Lung (tissue), 12 donors: ENCODE results near the gene CAPN9. TPM values are rescaled to one million over a fixed set of nuclear protein-coding genes. Genes with fewer than 3 reads are reported as not detected.
"Not testable (repeated sequence)": the region's sequence is repeated elsewhere in the genome, so short reads cannot be mapped to it uniquely, and the experiment has no call there.

Experiments used
- ATAC-seq: fragments of 200-7000 bp; cut with Tn5 transposase; one replicate; pipeline ENCODE4 v1.9.1; 2020; ENCODE audit warnings: moderate number of reproducible peaks; ENCODE audit not compliant: insufficient read depth, low FRiP score
- DNase-seq, 3 donors: peaks; one replicate each; pipeline ENCODE4 v3.0.0-alpha.2; 2013 to 2017
- H3K27ac ChIP-seq, 2 donors: one replicate each; pipeline ENCODE4 v1.5.1; 2013; ENCODE audit warnings: mild to moderate bottlenecking in 2 of 2, moderate library complexity in 2 of 2, control low read depth in 1 of 2, inconsistent platforms in 1 of 2, low read depth in 1 of 2, low read length in 1 of 2
- H3K27me3 ChIP-seq, 3 donors: one replicate each; pipeline ENCODE4 v1.5.1; 2013; ENCODE audit warnings: low read length in 2 of 3; ENCODE audit not compliant: control insufficient read depth in 3 of 3, insufficient read depth in 3 of 3
- H3K36me3 ChIP-seq, 4 donors: one replicate each; pipeline ENCODE4 v1.5.1; 2013; ENCODE audit warnings: low read length in 4 of 4, mild to moderate bottlenecking in 1 of 4, moderate library complexity in 1 of 4; ENCODE audit not compliant: control insufficient read depth in 4 of 4, insufficient read depth in 4 of 4
- H3K4me1 ChIP-seq, 5 donors: one replicate each; pipeline ENCODE4 v1.5.1; 2013; ENCODE audit warnings: low read length in 5 of 5, mild to moderate bottlenecking in 2 of 5, moderate library complexity in 1 of 5; ENCODE audit not compliant: control insufficient read depth in 5 of 5, insufficient read depth in 5 of 5
- H3K4me3 ChIP-seq: one replicate; pipeline ENCODE4 v1.5.1; 2013; ENCODE audit warnings: mild to moderate bottlenecking, control low read depth, moderate library complexity
- H3K9ac ChIP-seq, 2 donors: one replicate each; pipeline ENCODE4 v1.5.1; 2013; ENCODE audit warnings: low read length in 2 of 2, control low read depth in 1 of 2; ENCODE audit not compliant: insufficient read depth in 1 of 2
- H3K9me3 ChIP-seq, 4 donors: one replicate each; pipeline ENCODE4 v1.5.1; 2013; ENCODE audit warnings: low read length in 3 of 4, mild to moderate bottlenecking in 1 of 4, moderate library complexity in 1 of 4; ENCODE audit not compliant: control insufficient read depth in 4 of 4, insufficient read depth in 3 of 4
- WGBS, 2 donors: extraction: QIAGEN DNeasy Blood & Tissue Kit; methylation state at CpG; one replicate each; pipeline ENCODE4 v1.1.7; 2013; 5-methylcytosine and 5-hydroxymethylcytosine counted together
- polyA plus RNA-seq, 2 donors: library from polyadenylated mRNA; stranded (reverse); fragments of 200-250 nt; gene quantifications; one replicate each; pipeline ENCODE4 v1.2.1, GENCODE V29; 2013
- total RNA-seq, 2 donors: library from RNA; depleted of rRNA in 1 of 2; stranded (reverse); fragments of >200 nt in 1 of 2; gene quantifications; one replicate each; pipeline ENCODE4 v1.2.1, GENCODE V29; 2014 to 2021
- TF ChIP-seq, protein P1 (sequence below): IDR thresholded peaks from 2 replicates; pipeline ENCODE4 v1.5.1; 2012; ENCODE audit warnings: mild to moderate bottlenecking; ENCODE audit errors: control extremely low read depth, extremely low read depth
- donor health status: control.
- donor health status: control.
- donor health status: Bipolar disorder and iron deficiency.
- donor health status: healthy.
- donor health status: DM: yes; HTN: yes; CAD: no.

The CAPN9 gene
- total and polyA plus RNA-seq, 4 donors, result 2.2 to 13.2 (median 7.6) TPM

DNA sequence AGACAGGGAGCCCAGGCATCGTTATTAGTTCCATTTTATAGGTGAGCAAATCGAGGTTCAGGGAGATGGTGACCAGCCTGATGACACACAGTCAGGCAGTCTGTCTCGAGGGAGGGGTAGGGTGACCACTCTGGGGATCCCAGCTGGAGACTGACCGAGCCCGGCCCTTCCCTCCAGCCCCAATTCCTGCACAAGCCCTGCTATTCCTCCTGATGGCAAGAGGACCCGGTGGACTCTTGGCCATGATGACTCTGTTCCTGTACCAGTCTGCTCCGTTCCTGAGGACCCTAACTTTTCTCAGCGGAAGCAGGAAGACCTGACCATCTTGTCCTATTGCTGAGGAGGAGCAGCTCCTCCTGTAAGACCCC is 33.7 kb upstream of the CAPN9 start:
- WGBS, 2 donors, result 82 to 88% methylated on average over 8 of the region's 8 CpGs
- DNase-seq, result no peak
- no peak overlapping the region for H3K9ac ChIP-seq
- H3K27ac ChIP-seq, result peak overlapping the region in 1 of 2 donors; percentile 72
- H3K4me1 ChIP-seq, result peaks cover 0 to 12% (median 3%) of the 10 kb centered on the region in 5 donors
- H3K9me3 ChIP-seq, result no peaks in the 10 kb centered on the region
- no peak for ATAC-seq
- TF ChIP-seq, protein P1, sequence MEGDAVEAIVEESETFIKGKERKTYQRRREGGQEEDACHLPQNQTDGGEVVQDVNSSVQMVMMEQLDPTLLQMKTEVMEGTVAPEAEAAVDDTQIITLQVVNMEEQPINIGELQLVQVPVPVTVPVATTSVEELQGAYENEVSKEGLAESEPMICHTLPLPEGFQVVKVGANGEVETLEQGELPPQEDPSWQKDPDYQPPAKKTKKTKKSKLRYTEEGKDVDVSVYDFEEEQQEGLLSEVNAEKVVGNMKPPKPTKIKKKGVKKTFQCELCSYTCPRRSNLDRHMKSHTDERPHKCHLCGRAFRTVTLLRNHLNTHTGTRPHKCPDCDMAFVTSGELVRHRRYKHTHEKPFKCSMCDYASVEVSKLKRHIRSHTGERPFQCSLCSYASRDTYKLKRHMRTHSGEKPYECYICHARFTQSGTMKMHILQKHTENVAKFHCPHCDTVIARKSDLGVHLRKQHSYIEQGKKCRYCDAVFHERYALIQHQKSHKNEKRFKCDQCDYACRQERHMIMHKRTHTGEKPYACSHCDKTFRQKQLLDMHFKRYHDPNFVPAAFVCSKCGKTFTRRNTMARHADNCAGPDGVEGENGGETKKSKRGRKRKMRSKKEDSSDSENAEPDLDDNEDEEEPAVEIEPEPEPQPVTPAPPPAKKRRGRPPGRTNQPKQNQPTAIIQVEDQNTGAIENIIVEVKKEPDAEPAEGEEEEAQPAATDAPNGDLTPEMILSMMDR, result no peak
- no peak overlapping the region for H3K4me3 ChIP-seq
- H3K27me3 ChIP-seq, result no peaks in the 10 kb centered on the region
- H3K36me3 ChIP-seq, result no peaks in the 10 kb centered on the region

DNA sequence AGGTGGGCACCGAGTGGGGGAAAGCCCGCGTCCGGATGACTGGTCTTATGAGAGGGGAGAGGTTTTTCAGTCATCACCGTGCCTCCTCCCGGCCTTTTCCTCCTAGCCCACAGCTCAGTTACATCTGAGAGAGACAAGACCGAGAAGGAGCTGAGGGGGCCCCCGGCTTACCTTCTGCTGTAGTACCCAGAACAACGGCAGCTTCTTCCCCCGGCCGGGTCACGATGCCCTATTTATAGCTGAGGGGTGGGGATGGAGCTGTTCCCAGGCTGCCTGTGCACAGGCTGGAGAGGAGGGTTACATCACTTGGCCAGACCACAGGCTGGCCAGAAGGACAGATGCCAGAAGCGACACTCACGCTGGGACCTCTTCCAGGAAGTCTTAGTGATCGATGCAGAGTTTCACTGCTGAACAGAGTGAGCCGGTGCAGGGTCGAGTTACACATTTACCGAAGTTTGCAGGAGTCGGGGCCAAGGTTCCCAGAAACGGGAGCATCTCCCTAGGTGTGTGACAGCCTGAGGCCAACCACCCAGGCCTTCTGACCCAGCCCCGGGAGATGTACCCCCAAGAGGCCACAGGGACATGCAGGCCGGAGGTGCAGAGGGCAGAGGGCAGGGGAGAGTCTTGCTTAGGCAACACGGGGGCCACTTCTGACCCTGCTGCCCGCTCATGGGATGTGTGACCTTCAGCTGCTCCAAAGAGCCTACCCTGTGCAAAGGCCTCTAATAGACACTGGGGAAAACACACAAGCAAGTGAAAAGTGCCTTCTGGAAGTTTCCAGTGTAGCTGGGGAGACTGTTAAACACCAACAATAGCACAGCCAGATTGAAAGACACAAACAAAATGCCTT is 33.0 kb upstream of the CAPN9 start, which contains the start of gene AGT:
AGT (minus strand) TSS at position 208 of the 850 bp plus-strand sequence. CDS start 3,299 bp downstream, outside the sequence.
- WGBS, 2 donors, result 32 to 47% methylated on average over 24 of the region's 24 CpGs
- H3K4me1 ChIP-seq, result peaks cover 0 to 12% (median 3%) of the 10 kb centered on the region in 5 donors
- H3K27ac ChIP-seq, result peak within 1 kb of the TSS in 1 of 2 donors; percentile 72
- H3K27me3 ChIP-seq, result no peaks in the 10 kb centered on the region
- no peak within 1 kb of the TSS for H3K4me3 ChIP-seq
- H3K9ac ChIP-seq, result no peak within 1 kb of the TSS
- no peaks in the 10 kb centered on the region for H3K36me3 ChIP-seq
- DNase-seq, result peak; percentile 87 to 93 (median 89)
- no peaks in the 10 kb centered on the region for H3K9me3 ChIP-seq
- peak; percentile 42 for ATAC-seq
- TF ChIP-seq, protein P1, result no peak

DNA sequence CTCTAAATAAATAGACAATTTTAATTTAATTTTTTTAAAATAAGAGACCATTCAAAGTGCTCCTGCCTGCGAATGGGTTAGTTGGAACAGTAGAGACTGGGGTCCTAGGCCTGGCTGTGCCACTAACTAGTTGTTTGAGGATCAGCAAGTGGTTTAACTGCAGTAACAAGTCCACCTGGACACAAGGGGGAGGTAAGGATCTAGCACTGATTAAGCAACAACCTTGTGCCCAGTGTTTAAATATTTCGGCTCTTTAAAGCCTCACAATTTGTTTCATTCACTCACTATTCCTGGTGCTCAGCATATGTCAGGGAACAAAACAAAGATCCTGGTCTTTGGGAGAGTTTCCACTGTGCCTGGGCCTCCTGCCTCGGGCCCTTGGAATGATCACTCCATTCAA is 31.7 kb upstream of the CAPN9 start:
- TF ChIP-seq, protein P1, result no peak
- 85 to 87% methylated on average over 3 of the region's 3 CpGs for WGBS, 2 donors

DNA sequence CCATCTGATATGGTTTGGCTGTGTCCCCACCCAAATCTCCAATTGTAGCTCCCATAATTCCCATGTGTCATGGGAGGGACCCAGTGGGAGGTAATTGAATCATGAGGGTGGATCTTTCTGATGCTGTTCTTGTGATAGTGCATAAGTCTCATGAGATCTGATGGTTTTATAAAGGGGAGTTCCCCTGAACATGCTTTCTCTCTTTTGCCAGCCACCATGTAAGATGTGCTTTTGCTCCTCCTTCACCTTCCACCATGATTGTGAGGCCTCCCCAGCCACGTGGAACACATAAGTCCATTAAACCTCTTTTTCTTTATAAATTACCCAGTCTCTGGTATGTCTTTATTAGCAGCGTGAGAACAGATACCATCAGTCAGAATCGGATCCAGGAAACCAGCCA is 30.7 kb upstream of the CAPN9 start:
- DNase-seq, H3K9me3 ChIP-seq, H3K36me3 ChIP-seq, H3K27me3 ChIP-seq, H3K27ac ChIP-seq, H3K4me3 ChIP-seq, ATAC-seq, H3K9ac ChIP-seq: not testable (repeated sequence)
- H3K4me1 ChIP-seq, result peaks cover 0 to 12% (median 3%) of the 10 kb centered on the region in 5 donors
- WGBS, 2 donors, result 75 to 86% methylated on average over 3 of the region's 3 CpGs

More for the DNA sequence above, 31.7 kb upstream of the CAPN9 start:
- Histone ChIP-seq H3K4me3 (no peak overlapping the region), H3K9ac (no peak overlapping the region), H3K27me3 (no peaks in the 10 kb centered on the region), H3K36me3 (no peaks in the 10 kb centered on the region), H3K4me1 (peaks cover 0 to 12% (median 3%) of the 10 kb centered on the region in 5 donors), H3K27ac (no peak overlapping the region), H3K9me3 (no peaks in the 10 kb centered on the region)
- ATAC-seq (no peak), DNase-seq (no peak)
